ENCODE measurements around the gene ANKRD53.

ANKRD53 gene, protein sequence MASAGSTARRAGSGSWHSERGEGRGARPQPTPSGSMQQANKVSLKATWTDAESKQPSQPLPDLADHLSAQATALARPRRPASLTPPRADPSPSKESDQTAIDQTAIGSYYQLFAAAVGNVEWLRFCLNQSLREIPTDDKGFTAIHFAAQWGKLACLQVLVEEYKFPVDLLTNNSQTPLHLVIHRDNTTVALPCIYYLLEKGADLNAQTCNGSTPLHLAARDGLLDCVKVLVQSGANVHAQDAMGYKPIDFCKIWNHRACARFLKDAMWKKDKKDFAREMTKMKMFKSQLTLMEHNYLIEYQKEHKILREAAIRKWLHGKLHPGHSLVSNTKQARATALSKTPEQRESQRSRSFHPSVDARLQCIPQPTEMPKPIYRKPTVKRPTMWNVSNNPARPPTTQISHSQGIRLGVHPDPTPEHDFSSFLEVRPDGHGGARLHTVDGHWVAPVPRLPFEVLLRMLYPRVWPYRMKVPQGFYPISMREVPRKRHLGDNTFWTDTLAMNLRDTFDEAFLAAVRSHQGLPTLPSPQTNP

DNA sequence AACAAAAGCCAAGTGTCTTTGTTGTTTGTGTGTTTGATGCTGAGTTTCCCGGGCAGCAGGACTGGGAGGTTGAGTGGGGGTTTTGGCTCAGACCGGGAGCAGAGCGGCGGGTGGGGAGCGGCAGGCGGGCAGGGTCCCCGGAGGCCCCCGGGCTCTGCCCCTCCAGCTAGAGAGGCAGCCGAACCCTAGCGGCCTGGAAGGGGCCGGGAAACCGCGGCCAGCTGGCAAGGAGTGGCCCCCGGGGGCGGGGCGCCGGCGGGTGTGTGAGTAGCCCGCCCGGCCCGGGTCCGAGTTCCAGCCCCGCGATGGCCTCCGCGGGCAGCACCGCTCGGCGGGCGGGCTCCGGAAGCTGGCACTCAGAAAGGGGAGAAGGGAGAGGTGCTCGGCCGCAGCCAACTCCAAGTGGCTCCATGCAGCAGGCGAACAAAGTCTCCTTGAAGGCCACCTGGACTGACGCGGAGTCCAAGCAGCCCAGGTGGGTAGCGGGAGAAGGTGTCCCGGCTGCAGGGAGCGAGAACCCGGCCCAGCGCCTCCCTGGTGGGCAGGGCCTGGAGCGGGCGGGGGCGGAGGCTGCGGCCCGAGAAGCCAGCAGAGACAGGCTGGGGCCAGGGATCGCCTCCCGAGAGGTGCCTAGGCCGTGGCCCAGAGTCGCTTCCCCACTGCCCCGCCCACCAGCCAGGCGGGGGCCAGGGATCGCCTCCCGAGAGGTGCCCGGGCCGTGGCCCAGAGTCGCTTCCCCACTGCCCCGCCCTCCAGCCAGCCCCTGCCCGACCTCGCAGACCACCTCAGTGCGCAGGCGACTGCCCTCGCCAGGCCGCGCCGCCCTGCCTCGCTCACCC, at the start of gene ANKRD53:
TSS of gene ANKRD53 (plus strand) at position 290 of the 839 bp plus-strand sequence. CDS start at position 306, 16 bp downstream.
- DNase-seq = no peak

DNA sequence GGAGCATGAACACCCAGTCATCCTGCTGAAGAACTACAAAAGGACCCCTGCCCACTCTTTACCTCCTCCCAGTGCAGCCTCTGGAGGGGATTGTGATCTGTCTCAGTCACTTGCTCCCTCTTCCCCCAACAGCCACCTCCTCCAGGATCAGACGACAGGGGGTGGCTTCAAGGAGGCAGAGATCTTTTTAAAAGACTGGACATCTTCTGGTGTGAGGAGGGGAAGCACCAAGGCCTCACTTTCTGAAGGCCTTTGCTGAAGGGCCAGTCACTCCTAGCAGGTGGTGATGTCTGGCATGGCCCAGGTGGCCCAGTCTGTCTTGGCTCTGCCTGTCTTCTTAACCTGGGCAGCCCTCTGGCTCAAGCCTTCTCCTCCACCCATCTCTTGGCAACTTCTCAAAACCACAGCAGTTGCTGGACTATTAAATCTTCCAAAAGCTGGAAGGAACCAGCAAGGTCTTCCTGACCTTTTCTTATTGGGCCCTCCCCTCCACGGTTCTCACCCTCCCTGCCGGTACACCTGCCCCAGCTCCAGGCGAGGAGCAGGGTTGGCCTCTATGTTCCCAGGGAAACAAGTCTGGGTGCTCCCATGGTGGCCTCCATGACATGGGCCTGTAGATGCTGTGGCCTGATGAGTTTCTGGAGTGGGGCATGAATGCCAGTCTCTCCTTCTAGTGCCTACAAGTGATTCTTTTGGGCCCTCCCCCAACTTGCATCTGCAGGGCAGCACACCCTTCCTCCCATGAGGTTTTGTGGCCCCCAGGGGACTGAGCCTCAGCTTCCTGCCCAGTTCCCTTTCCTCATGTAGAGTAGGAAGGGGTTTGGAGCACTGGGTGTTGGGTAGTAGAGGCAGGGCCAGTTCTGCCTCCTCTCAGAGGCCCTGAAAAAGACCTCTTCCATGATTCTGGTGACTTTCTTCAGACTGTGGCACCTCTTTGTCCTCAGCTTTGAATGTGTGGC, 47.8 kb upstream of the ANKRD53 start:
- DNase-seq = no peak

DNA sequence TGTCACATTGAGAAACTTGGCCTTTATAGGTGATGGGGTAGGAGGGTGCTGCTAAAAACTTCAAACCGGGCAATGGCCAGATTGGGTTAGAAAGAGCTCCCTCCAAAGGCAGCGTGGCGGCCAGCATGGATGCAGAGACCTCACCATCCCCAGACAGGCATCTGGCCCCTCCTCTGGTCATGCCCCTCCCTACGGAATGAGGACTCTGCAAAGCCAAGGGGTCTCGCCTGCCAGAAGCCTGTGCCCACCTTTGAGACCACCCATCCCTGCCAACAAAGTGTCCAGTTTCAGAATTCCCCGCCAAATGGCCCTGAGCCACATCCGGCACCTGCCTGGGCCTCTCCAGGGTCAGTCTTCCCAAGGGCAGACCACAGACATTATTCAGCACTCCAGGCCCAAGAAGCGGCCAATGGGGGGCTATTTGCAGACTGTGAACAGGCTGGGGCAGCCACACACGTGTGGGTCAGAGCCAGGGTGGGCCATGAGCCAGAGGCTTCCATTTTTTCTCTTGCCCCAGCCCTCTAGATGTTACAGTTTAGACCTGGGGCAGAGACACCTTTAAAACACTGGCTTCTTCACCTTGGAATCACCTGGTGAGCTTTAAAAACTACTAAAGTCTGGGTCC, 46.9 kb upstream of the ANKRD53 start:
- no peak for DNase-seq

DNA sequence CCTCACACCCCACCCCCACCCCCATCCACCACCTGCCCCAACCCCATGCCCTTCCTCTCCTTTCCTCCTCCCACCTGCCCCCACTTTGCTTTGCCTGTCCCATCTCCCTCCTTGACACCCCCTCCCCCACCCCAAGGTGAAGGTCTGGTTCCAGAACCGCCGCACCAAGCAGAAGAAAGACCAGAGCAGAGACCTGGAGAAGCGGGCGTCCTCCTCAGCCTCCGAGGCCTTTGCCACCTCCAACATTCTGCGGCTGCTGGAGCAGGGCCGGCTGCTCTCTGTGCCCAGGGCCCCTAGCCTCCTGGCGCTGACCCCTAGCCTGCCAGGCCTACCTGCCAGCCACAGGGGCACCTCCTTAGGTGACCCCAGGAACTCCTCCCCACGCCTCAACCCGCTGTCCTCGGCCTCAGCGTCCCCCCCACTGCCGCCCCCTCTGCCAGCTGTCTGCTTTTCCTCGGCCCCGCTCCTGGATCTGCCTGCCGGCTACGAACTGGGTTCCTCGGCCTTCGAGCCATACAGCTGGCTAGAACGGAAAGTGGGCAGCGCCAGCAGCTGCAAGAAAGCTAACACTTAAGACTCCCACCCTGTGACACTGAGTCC, 45.7 kb upstream of the ANKRD53 start:
- no peak for DNase-seq

DNA sequence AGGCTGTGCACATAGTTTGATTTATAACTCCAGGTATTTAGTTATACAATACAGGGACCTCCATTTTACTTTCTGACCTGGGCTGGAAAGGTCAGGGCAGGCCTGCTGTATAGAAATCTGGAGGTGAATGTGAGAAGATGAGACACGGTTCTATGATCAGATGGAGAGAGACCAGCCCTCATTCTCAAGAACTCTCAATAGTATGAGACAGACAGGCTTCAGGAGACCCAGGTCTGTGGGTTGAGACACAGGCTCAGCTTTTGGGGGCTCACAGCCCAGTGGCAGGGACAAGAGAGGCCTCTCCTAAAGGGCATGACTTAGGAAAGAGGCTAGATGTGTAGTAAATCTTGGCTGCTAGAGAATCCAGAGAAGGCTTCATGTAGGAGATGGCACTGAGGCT, 43.4 kb upstream of the ANKRD53 start:
- DNase-seq = no peak

DNA sequence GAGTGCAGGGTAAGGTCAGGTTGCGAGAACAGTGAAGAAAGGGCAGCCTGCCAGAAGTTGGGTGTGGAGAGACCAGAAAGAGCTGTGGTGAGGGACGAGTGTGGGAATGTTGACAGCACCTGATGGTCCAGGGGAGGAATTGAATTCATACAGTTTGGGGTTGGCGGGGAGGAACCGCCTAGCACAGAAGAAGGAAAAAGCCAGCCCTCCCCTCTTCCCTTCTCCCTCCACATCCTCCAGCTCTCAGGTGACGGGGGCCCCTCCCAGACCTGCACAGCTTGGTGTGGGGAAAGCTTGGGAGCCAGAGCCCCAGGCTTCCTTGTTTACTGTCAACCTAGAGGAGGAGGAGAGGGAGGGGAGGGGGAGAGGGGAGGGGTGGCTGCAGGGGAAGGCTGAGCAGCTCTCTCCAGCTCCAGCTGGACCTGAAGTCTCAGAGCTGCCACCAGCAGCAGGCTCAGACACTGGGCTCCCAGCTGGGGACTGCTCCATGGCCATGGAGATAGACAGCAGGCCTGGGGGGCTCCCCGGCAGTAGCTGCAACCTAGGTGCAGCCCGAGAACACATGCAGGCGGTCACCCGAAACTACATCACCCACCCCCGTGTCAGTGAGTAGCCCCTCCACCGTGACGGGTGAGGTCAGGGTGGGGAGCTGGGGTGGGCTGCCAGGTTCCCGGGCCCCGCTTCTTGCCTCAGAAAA, 42.8 kb upstream of the ANKRD53 start, which contains the start of gene ATP6V1B1:
TSS of gene ATP6V1B1 (plus strand) at position 433 of the 697 bp plus-strand sequence. CDS start at position 488, 55 bp downstream.
- no peak for DNase-seq

DNA sequence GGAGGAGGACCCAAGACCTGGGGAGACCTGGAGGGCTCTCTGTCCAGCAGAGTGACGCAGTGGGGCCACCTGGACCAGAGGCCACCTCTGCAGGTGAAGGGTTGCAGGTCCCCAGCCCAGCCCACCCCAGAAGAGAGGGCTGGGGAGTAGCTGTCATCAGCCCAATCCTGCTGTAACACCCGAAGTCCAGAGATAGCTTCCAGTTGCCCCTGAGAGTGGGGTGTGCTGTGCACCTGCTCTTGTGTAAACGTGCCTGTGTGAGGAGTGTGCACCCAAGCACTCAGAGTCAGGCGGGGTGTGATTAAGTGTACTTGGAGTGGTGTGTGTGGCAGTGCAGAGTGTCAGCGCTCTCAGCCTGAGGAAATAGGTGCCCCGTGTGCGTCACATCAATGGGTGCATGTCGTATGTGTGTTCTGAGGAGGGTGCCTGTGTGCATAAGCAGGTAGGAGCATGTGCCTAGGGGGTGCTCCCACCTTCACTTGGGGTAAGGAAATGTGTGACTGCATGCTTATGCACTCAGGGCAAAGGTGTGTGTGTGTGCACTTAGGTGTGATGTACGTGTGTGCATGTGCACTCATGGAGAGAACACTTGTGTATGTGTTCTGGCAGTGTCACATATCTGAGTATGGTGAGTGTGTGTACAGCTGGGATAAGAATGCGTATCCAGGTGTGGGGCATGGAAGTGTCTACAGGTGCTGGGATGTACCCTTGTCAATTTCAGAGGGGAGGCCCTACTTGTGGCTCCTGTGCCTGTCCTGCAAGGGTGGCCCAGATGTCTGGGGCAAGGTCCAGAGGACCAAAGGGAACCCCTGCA, 42.1 kb upstream of the ANKRD53 start:
- no peak for DNase-seq

DNA sequence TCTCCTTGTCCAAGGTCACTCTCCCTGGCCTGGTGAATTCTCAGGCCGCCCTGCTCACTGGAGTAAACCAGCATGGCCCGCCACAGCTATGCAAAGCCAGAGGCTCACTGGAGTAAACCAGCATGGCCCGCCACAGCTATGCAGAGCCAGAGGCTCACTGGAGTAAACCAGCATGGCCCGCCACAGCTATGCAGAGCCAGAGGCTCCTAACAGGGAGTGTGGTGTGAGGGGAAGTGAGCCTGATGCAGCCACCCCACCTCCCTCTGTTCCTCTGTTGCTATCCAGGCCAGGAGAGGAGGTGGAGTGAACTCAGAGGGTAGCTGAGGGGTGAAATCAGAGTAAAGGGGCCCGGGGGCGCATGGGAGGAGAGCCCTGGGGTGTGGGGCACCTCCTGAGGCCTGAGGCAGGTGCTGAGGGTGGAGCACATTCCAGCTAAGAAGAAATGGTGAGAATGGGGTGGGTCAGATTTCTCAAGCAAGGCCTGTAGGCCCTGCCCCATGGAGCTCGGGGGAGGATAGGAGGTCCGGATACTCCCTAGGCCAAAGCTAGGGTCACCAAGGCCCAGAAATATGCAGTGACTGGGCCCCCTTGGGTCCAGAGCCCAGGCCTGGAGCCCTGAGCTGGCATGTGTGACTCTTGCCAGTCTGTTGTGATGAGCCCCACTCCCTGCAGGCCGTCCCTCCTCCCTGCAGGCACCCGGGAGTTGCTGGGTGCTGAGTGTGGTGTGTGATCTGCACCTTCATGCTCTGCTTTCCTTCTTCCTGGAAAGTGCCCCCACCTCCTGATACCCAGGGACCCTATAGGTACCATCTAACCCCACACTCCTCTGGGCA, 41.2 kb upstream of the ANKRD53 start:
- no peak for DNase-seq

DNA sequence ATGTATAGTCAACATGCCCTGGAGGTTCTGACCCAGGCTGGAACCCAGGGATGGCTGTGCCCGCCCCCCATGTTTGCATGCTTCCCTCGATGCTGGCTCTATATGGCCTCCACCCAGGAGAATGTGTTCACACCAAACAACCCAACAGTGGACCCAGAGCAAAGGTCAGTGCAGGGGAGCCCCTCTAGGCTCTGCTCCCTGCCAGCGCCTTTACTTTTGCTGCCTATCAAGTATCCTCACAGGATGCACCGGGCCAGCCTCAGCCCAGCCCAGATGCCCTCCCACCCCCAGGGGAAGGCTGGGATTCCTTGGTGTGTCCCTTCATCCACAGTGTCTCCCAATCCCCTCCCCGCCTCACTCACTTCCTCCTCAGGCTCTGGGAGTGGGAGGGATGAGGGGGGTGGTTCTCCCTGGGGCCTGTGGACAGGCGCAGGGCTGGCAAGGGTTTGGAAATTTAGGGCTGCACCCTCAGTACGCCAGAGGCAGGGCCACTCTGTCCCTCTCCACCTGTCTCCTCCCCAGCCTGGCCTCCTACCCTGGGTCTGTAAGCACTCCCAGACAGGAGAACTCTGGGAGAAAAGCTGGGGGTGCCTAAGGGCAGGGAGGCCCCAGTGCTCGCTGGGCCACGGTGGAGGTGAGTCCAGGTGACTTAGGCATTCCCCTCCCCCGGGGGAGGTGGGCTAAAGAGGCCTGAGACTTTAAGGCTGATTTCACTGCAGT, 40.4 kb upstream of the ANKRD53 start:
- DNase-seq = no peak

DNA sequence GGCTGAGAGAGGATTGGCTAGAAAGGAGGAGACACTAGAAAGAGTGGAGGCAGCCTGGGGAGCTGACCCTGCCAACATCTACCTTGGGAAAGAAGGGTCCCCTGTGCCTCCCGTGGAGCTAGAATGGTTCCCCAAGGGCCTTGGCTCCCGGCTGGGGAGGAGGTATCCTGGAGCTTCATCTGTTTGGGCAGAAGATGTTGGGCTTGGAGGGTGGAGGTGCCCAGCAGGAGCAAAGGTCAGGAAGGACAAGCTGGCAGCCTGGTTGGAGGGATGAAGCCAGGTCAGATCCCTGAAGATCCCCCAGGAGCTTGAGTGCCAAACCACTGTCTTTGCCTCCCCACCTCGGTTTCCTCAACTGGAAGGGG, 39.9 kb upstream of the ANKRD53 start:
- DNase-seq = no peak

DNA sequence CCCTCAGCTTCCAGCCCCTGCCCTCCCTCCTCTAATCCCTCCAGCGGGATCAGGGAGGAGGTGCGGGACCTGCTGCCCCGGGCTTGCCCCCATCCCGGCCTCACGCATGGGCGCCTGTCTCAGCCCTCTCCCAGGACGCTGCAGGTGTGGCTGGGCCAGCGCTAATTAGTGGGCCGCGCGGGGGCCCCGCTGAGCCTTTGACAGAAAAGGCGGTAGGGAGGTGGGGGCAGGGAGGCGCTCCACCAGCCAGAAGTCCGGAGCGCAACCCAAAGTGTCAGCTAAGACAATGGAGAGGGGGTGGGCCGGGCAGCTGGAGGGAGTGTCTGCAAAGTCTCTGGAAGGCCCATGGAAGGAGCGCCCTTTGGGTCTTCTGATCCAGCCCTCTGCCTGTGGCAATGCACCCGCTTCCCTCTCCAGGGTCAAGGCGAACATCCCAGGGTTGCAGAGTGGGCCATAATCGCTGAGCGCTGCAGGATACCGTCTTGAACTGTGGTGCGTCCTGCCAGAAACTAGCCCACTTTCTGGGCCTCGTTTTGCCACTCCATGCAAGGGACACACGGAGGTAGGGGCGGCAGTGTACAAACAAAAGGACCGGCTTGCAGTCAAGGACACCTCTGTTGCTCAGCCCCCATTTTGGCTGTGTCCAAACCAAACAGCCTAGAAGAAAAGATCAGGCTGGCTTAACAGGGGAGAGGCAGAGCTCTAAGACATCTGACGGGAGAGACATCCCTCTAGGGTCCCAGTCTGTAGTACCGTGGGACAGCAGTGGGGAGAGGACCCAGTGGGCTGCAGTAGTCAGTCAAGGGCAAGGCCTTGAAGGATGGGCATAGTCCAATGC, 39.2 kb upstream of the ANKRD53 start:
- DNase-seq = no peak

DNA sequence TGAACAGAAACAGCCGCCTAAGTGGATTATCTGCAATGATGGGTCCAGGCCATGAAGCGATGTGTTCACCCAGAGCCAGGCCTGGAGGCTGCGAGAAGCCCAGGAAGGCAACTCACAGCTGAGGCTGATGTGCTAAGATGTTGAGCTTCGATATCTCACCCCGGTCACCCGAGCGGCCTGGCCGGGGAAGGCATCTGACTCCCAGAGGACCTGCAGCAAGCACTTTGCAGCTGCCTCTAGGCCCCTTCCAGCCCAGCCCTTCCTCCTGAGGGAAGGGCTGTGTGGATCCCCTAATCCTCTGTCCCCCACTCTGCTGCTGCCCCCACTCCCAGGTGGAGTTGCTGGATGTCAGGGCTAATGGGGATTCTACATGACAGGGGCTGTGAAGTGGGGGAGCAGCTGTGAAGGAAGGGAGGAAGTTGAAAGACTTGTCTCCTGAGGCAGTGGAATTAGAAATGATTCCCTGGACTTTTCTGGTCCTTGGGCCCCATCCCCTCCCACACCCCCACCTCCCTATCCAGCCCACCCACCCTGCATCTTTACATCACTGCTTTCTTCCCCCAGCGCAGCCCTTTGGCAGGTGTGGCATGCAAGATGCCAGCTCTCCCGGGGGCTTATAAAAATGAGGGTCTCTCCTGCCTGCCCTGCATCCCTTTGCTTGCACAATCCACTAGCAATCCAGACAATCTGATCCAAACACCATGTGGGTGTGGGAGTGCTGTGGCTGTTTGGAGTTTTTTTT, 38.4 kb upstream of the ANKRD53 start:
- DNase-seq = no peak

DNA sequence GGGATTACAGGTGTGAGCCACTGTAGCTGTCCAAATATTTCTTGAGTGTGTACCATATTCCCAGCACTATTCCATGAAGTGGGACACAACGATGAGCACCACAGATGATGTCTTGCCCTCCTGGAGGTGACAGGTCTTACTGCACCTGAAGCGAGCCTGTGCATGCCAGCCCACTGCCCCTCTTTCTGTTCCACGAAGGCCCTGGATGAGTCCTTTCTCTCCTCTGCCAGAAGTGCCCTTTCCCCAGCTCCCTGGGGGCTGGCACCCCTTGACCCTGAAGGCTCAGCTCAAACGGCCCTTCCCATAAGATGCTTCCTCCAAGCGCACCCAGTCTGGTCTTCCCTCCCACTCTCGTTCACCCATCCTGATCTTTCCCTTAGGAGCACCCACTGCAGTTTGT, 37.2 kb upstream of the ANKRD53 start:
- no peak for DNase-seq

DNA sequence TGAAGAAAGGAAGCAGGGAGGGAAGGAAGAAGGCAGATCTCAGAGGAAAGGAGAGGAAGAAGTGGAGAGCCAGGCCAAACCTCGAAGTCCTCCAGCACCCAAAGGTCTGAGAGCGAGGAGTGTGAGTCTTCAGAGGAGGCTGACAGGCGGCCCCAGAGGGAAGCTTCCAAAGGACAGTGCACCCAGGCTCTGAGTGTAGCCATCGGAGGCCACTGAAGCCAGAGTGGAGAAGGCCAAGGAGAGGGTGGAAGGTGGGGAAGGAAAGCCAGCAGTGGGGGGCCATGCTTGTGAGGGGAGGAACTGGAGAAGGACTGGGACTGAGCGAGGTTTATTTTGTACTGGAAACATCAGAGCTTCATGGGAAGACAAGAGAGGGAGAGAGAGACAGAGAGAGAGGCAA, 36.7 kb upstream of the ANKRD53 start:
- no peak for DNase-seq

DNA sequence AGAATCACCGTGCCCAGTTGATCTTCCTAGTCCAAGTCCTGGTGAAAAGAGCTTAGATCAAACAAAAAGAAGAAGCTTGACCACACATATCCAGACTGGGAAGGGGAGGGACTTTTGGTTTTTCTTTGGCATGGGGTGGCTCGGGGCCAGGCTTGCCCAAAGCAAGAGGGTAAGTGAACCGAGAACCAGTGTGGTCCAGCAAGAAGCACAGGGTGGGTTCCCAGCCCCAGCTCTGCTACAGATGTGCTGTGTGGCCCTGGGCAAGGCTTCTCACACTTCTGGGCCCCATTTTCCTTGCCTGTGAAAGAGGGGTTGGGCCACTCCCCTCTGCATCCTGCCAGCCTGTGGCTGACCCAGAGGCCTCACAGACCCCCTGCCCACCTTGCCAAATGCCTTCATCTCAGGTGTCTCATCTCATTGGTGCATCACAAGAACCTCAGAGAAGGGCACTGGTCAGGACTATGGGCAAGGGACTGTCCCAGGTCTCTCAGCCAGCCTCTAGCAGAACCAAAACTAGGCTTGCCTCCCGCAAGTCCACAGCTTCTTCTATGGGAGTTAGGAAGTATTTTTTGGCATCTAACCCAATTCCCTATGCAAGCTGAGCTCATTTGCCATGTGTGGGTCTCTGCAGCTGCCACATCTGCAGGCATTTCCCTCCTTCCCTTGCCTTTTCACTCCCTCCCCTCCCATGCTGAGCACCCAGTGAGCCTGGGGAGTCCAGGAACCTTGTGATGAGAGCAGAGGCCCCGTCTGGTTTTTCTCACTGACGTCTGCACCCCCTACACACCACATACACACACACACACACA, 35.8 kb upstream of the ANKRD53 start:
- DNase-seq = no peak

All from stimulated activated CD4-positive, alpha-beta T cell treated with anti-CD3 and anti-CD28 coated beads, Interleukin-1b, Interleukin-23, amount 100 ng/mL, for 48 hours (primary cell).